Lung (tissue), 12 donors: ENCODE results near the gene FXYD5. TPM values are rescaled to one million over a fixed set of nuclear protein-coding genes. Genes with fewer than 3 reads are reported as not detected.

ENCODE experiments used
- ATAC-seq: fragments of 200-7000 bp; cut with Tn5 transposase; one replicate; pipeline ENCODE4 v1.9.1; 2020; ENCODE audit warnings: moderate number of reproducible peaks; ENCODE audit not compliant: insufficient read depth, low FRiP score
- DNase-seq, 3 donors: peaks; one replicate each; pipeline ENCODE4 v3.0.0-alpha.2; 2013 to 2017
- H3K27ac ChIP-seq, 2 donors: one replicate each; pipeline ENCODE4 v1.5.1; 2013; ENCODE audit warnings: mild to moderate bottlenecking in 2 of 2, moderate library complexity in 2 of 2, control low read depth in 1 of 2, inconsistent platforms in 1 of 2, low read depth in 1 of 2, low read length in 1 of 2
- H3K27me3 ChIP-seq, 3 donors: one replicate each; pipeline ENCODE4 v1.5.1; 2013; ENCODE audit warnings: low read length in 2 of 3; ENCODE audit not compliant: control insufficient read depth in 3 of 3, insufficient read depth in 3 of 3
- H3K36me3 ChIP-seq, 4 donors: one replicate each; pipeline ENCODE4 v1.5.1; 2013; ENCODE audit warnings: low read length in 4 of 4, mild to moderate bottlenecking in 1 of 4, moderate library complexity in 1 of 4; ENCODE audit not compliant: control insufficient read depth in 4 of 4, insufficient read depth in 4 of 4
- H3K4me1 ChIP-seq, 5 donors: one replicate each; pipeline ENCODE4 v1.5.1; 2013; ENCODE audit warnings: low read length in 5 of 5, mild to moderate bottlenecking in 2 of 5, moderate library complexity in 1 of 5; ENCODE audit not compliant: control insufficient read depth in 5 of 5, insufficient read depth in 5 of 5
- H3K4me3 ChIP-seq: one replicate; pipeline ENCODE4 v1.5.1; 2013; ENCODE audit warnings: mild to moderate bottlenecking, control low read depth, moderate library complexity
- H3K9ac ChIP-seq, 2 donors: one replicate each; pipeline ENCODE4 v1.5.1; 2013; ENCODE audit warnings: low read length in 2 of 2, control low read depth in 1 of 2; ENCODE audit not compliant: insufficient read depth in 1 of 2
- H3K9me3 ChIP-seq, 4 donors: one replicate each; pipeline ENCODE4 v1.5.1; 2013; ENCODE audit warnings: low read length in 3 of 4, mild to moderate bottlenecking in 1 of 4, moderate library complexity in 1 of 4; ENCODE audit not compliant: control insufficient read depth in 4 of 4, insufficient read depth in 3 of 4
- WGBS, 2 donors: extraction: QIAGEN DNeasy Blood & Tissue Kit; methylation state at CpG; one replicate each; pipeline ENCODE4 v1.1.7; 2013; 5-methylcytosine and 5-hydroxymethylcytosine counted together
- polyA plus RNA-seq, 2 donors: library from polyadenylated mRNA; stranded (reverse); fragments of 200-250 nt; gene quantifications; one replicate each; pipeline ENCODE4 v1.2.1, GENCODE V29; 2013
- total RNA-seq, 2 donors: library from RNA; depleted of rRNA in 1 of 2; stranded (reverse); fragments of >200 nt in 1 of 2; gene quantifications; one replicate each; pipeline ENCODE4 v1.2.1, GENCODE V29; 2014 to 2021
- TF ChIP-seq, protein P1 (sequence below): IDR thresholded peaks from 2 replicates; pipeline ENCODE4 v1.5.1; 2012; ENCODE audit warnings: mild to moderate bottlenecking; ENCODE audit errors: control extremely low read depth, extremely low read depth
- donor health status: control.
- donor health status: control.
- donor health status: Bipolar disorder and iron deficiency.
- donor health status: healthy.
- donor health status: DM: yes; HTN: yes; CAD: no.

The FXYD5 gene
- total and polyA plus RNA-seq, 4 donors: 9.9 to 203 (median 138) TPM

DNA sequence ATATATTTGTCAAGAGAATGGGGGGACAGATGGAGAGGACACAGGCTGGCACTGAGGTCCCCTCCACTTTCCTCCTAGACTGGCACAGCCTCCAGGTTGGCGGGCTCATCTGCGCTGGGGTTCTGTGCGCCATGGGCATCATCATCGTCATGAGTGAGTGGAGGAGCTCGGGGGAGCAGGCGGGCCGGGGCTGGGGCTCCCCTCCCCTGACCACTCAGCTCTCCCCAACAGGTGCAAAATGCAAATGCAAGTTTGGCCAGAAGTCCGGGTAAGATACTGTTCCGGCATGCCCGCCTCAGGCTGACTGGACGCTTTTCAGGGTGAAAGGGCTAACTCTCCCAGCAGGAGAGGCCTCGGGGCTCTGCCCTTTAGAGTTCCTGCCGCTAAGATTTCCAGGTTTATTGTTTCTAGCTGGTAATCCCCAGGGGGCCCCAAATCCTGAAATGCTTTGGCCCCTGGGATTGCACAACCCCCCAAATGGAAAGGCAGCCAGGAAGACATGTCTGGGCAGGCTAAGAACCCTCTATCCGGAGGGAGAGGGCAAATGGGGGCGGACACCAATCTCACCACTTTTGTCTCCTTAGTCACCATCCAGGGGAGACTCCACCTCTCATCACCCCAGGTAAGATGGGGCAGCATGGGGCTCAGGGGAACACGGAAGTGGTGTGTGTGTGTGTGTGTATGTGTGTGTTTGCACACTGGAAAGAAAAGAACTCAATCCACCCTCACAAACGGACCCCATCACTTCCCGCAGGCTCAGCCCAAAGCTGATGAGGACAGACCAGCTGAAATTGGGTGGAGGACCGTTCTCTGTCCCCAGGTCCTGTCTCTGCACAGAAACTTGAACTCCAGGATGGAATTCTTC is 31.6 kb upstream of the FXYD5 start:
- Histone ChIP-seq H3K4me3 (no peak overlapping the region), H3K27ac (peak overlapping the region in 1 of 2 donors; percentile 57), H3K9me3 (no peaks in the 10 kb centered on the region), H3K27me3 (no peaks in the 10 kb centered on the region), H3K4me1 (peaks cover 5 to 27% (median 9%) of the 10 kb centered on the region in 5 donors), H3K9ac (no peak overlapping the region), H3K36me3 (no peaks in the 10 kb centered on the region)
- TF ChIP-seq, protein P1, sequence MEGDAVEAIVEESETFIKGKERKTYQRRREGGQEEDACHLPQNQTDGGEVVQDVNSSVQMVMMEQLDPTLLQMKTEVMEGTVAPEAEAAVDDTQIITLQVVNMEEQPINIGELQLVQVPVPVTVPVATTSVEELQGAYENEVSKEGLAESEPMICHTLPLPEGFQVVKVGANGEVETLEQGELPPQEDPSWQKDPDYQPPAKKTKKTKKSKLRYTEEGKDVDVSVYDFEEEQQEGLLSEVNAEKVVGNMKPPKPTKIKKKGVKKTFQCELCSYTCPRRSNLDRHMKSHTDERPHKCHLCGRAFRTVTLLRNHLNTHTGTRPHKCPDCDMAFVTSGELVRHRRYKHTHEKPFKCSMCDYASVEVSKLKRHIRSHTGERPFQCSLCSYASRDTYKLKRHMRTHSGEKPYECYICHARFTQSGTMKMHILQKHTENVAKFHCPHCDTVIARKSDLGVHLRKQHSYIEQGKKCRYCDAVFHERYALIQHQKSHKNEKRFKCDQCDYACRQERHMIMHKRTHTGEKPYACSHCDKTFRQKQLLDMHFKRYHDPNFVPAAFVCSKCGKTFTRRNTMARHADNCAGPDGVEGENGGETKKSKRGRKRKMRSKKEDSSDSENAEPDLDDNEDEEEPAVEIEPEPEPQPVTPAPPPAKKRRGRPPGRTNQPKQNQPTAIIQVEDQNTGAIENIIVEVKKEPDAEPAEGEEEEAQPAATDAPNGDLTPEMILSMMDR: no peak
- WGBS, 2 donors: 82 to 88% methylated on average over 19 of the region's 19 CpGs
- ATAC-seq (no peak), DNase-seq (no peak)

DNA sequence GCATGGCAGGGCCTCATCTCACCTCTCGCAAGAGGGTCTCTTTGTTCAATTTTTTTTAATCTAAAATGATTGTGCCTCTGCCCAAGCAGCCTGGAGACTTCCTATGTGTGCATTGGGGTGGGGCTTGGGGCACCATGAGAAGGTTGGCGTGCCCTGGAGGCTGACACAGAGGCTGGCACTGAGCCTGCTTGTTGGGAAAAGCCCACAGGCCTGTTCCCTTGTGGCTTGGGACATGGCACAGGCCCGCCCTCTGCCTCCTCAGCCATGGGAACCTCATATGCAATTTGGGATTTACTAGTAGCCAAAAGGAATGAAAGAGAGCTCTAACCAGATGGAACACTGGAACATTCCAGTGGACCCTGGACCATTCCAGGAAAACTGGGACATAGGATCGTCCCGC is 31.0 kb upstream of the FXYD5 start:
- Histone ChIP-seq H3K36me3 (no peaks in the 10 kb centered on the region), H3K9ac (peak overlapping the region in 1 of 2 donors; percentile 86), H3K4me3 (no peak overlapping the region), H3K4me1 (peaks cover 5 to 27% (median 9%) of the 10 kb centered on the region in 5 donors), H3K9me3 (no peaks in the 10 kb centered on the region), H3K27me3 (no peaks in the 10 kb centered on the region), H3K27ac (peak overlapping the region; percentile 57 to 86)
- no peak for ATAC-seq
- no peak for DNase-seq
- WGBS, 2 donors: 72 to 83% methylated on average over 5 of the region's 5 CpGs
- TF ChIP-seq, protein P1: no peak

DNA sequence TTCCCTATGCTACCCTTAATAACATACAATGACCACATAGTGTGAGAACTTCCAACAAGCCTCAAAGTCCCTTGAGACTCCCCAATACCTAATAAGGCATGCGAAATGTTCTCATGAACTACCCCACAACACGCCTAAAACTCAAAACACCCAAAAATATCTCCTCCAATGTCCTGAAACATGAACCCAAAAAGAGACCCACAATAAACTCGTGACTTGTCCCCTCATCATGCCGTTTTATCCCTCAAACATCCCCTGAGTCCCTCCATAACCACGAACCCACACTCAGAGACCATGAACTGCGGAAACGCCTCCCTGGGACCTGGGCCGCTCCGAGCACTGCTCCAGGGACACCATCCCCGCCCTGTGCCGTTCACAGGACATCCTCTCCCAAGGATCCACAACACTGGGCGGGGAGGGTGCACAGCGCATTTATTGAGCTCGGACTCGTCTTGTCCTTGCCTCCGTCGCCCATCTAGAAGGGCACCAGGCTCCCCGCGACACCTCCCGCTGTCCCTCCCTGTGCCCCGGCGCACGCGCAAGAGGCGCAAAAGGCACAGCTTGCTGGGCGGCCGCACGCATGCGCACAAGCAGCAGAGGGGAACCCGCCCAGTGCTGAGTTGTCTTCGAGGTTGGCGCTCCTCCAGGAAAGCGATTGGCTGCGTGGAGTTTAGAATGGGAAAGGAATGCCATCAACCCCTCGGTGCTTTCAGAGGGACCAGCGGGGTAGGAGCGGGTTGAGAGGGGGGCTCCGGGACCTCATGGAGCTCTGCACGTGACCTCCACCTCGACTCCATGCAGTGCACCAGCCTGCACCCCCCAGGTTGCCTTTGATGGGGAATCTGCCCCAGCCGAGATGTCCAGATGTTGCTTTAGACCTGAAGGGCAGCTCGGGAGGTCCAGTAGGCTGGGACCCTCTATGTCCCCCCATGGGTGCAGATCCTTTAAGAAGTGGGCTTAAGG is 30.2 kb upstream of the FXYD5 start:
- WGBS, 2 donors: 11 to 15% methylated on average over 42 of the region's 42 CpGs
- TF ChIP-seq, protein P1: no peak

More for the DNA sequence above, 30.2 kb upstream of the FXYD5 start:
- H3K4me1 ChIP-seq: peaks cover 5 to 27% (median 9%) of the 10 kb centered on the region in 5 donors
- H3K9me3 ChIP-seq: no peaks in the 10 kb centered on the region
- peak overlapping the region; percentile 50 for H3K4me3 ChIP-seq
- H3K9ac ChIP-seq: peak overlapping the region in 1 of 2 donors; percentile 86
- H3K27me3 ChIP-seq: no peaks in the 10 kb centered on the region
- ATAC-seq (peak; percentile 83), DNase-seq (peak; percentile 96 to 98 (median 98))
- peak overlapping the region; percentile 71 to 86 for H3K27ac ChIP-seq
- no peaks in the 10 kb centered on the region for H3K36me3 ChIP-seq
